NB4 (cell line): ENCODE measurements around the gene FSTL4.

Experiments used
- MYC ChIP-seq: IDR thresholded peaks from 2 replicates; pipeline ENCODE4 v1.6.1; 2011; ENCODE audit warnings: low read depth, low read length
- POLR2A ChIP-seq: IDR thresholded peaks from 2 replicates; pipeline ENCODE4 v1.6.1; 2011; ENCODE audit warnings: mild to moderate bottlenecking; ENCODE audit not compliant: insufficient read length; ENCODE audit errors: extremely low read depth
- TF ChIP-seq, protein P1 (sequence below): IDR thresholded peaks from one replicate; pipeline ENCODE4 v1.5.1; 2012; ENCODE audit warnings: low read depth, low read length
- TF ChIP-seq, protein P2 (sequence below): IDR thresholded peaks from 2 replicates; pipeline ENCODE4 v1.6.1; 2011; ENCODE audit warnings: low read depth, low read length

DNA sequence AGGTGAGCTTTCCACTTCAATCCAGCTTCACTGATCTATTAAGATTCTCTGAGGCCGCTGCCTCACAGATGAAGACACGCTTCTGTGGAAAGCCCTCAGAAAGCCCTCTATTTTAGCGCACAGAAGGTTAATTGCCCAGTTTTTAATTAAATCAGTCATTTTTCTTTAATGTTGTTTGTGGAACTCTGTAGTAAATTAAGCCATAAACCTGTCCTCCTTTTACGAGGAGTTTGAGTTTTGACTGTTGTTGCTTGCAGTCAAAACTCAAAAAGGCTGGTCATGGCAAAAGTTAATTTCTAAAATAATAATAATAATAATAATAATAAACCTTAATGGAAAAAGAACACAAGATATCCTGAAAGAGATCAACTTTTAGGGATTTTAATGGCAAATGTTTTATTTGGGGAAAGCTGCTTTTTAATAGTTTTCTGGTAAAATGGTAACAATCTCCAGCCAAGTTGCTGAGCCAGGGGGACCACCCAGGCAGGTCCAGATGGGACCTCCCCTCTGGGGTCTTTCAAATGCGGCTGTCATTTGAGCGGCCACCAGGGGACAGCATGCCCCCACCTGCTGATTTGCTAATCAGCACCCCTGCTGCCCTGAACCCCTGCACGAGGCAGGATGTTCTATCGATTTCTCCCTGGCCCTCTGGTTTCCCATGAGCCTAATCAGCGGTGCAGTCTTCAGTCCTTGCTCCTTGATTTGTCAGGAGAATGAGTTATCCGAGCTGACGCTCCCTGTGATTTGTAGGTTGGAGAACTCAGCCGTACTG is 247.2 kb downstream of the FSTL4 start:
- TF ChIP-seq, protein P1, sequence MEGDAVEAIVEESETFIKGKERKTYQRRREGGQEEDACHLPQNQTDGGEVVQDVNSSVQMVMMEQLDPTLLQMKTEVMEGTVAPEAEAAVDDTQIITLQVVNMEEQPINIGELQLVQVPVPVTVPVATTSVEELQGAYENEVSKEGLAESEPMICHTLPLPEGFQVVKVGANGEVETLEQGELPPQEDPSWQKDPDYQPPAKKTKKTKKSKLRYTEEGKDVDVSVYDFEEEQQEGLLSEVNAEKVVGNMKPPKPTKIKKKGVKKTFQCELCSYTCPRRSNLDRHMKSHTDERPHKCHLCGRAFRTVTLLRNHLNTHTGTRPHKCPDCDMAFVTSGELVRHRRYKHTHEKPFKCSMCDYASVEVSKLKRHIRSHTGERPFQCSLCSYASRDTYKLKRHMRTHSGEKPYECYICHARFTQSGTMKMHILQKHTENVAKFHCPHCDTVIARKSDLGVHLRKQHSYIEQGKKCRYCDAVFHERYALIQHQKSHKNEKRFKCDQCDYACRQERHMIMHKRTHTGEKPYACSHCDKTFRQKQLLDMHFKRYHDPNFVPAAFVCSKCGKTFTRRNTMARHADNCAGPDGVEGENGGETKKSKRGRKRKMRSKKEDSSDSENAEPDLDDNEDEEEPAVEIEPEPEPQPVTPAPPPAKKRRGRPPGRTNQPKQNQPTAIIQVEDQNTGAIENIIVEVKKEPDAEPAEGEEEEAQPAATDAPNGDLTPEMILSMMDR = peak; percentile 41
- TF ChIP-seq POLR2A (no peak), MYC (no peak)
- TF ChIP-seq, protein P2, sequence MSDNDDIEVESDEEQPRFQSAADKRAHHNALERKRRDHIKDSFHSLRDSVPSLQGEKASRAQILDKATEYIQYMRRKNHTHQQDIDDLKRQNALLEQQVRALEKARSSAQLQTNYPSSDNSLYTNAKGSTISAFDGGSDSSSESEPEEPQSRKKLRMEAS = no peak
